ENCODE results near the gene MCC.

- TF ChIP-seq POLR2AphosphoS5 (IDR thresholded peaks at IDR 0.05; ENCODE audit: low read depth, low read length) (no peak), TAF1 (IDR thresholded peaks at IDR 0.05; ENCODE audit: borderline replicate concordance, insufficient read depth, low read length) (no peak), REST (IDR thresholded peaks at IDR 0.05; ENCODE audit: insufficient read depth in 1 of 2, low read depth in 2 of 2, low read length in 2 of 2) (no peak)
Observed at GRCh38 chr5:113166852-113167366, 321.3 kb downstream of the MCC start.
